ENCODE results near the gene BLVRA.

Gene BLVRA

DNA sequence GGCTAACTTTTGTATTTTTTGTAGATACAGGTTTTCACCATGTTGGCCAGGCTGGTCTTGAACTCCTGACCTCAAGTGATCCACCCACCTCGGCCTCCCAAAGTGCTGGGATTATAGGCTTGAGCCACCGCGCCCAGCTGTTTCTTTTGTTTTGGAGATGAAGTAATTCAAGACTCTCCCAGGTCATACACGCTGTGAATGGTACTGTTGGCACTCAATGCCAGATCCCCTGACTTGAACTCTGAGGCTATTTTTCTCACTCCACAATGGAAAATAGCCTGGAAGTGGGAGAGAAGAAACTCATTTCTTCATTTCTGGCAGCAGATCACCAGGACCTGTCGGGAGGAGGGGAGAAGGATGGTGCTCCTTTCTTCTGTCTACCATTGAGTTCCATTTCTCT lies 32.4 kb downstream of the BLVRA start:
- H2AFZ ChIP-seq (ENCODE audit: low read depth, low read length, severe bottlenecking), result no peak overlapping the region
- H3K4me2 ChIP-seq (ENCODE audit: low read depth, low read length, poor library complexity, severe bottlenecking), result no peak overlapping the region
- H3K9ac ChIP-seq (ENCODE audit: low read length), result no peak overlapping the region
- TF ChIP-seq EZH2phosphoT487 (conservative IDR thresholded peaks at IDR 0.05; ENCODE audit: low read length), result no peak
- TF ChIP-seq CTCF (IDR thresholded peaks at IDR 0.05; ENCODE audit: insufficient read depth, low read length, poor library complexity, severe bottlenecking), result no peak
- H3K79me2 ChIP-seq (ENCODE audit: insufficient read depth, low read length), result no peaks in the 10 kb centered on the region
- no peaks in the 10 kb centered on the region for H3K9me2 ChIP-seq (replicated peaks; ENCODE audit: insufficient read depth, low read length)
- H3K27ac ChIP-seq (ENCODE audit: low read depth, low read length), result no peak overlapping the region
- no peaks in the 10 kb centered on the region for H3F3A ChIP-seq (ENCODE audit: insufficient read depth)
- no peaks in the 10 kb centered on the region for H3K9me3 ChIP-seq (ENCODE audit: insufficient read depth, low read length)
- no peaks in the 10 kb centered on the region for H3K27me3 ChIP-seq (ENCODE audit: low read length)
- no peaks in the 10 kb centered on the region for H4K20me1 ChIP-seq (ENCODE audit: low read depth, low read length)
- no peak overlapping the region for H3K4me3 ChIP-seq (ENCODE audit: insufficient read depth, low read length, poor library complexity, severe bottlenecking)
- H3K36me3 ChIP-seq (ENCODE audit: low read length), result no peaks in the 10 kb centered on the region

DNA sequence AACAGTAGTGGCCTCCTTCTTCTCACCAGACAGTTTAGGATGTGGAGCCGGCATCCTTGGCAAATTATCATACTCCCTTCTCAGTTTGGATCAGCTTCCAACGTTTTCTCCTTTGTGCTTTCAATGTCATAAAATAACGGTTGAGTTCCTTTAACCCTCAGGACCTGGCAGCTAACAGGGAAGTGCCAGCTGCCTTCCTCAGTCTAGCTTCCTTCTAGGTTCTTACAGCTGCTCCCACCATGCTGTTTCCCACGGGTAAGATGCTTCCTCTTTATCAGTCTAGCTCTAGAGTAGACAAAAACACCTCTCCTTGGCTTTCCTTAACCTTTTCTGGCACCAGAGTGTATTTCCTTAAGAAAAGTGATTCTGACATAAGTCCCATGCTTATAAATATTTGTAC lies 33.2 kb downstream of the BLVRA start:
- no peak for TF ChIP-seq EZH2phosphoT487 (conservative IDR thresholded peaks at IDR 0.05; ENCODE audit: low read length)
- TF ChIP-seq CTCF (IDR thresholded peaks at IDR 0.05; ENCODE audit: insufficient read depth, low read length, poor library complexity, severe bottlenecking), result no peak
- Histone ChIP-seq H3K27ac (ENCODE audit: low read depth, low read length) (no peak overlapping the region), H4K20me1 (ENCODE audit: low read depth, low read length) (no peaks in the 10 kb centered on the region), H2AFZ (ENCODE audit: low read depth, low read length, severe bottlenecking) (no peak overlapping the region), H3K4me3 (ENCODE audit: insufficient read depth, low read length, poor library complexity, severe bottlenecking) (no peak overlapping the region), H3F3A (ENCODE audit: insufficient read depth) (no peaks in the 10 kb centered on the region), H3K9me3 (ENCODE audit: insufficient read depth, low read length) (no peaks in the 10 kb centered on the region), H3K9me2 (replicated peaks; ENCODE audit: insufficient read depth, low read length) (no peaks in the 10 kb centered on the region), H3K36me3 (ENCODE audit: low read length) (no peaks in the 10 kb centered on the region), H3K27me3 (ENCODE audit: low read length) (no peaks in the 10 kb centered on the region), H3K9ac (ENCODE audit: low read length) (no peak overlapping the region), H3K79me2 (ENCODE audit: insufficient read depth, low read length) (no peaks in the 10 kb centered on the region), H3K4me2 (ENCODE audit: low read depth, low read length, poor library complexity, severe bottlenecking) (no peak overlapping the region)

DNA sequence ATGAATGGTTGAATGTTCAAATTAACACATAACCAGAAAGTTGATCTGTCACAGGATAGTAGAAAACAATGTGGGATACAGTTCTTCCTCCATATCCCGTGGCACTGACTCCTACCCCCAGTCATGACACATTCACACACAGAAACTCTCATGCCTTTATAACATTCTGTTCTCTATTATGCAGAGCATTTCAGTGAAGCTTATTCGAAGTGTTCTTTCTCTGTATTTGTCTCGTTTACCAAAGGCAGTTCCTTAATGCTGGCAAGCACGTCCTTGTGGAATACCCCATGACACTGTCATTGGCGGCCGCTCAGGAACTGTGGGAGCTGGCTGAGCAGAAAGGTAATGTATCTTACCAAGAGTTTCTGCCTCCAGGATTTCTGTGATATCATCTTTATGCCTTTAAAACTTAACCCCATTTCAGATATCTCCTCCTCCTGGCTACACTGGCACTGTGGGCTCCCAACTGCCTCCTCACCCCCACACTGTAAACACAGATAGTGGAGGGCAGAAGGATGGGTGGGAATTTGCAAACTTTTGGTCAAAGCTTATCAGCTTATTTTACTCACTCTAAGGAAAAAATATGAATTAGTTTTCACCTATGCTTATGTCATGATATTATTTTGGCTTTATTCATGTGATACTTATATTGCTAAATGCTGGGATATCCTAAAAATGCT lies 34.1 kb downstream of the BLVRA start:
- no peak overlapping the region for H3K4me3 ChIP-seq (ENCODE audit: insufficient read depth, low read length, poor library complexity, severe bottlenecking)
- H3F3A ChIP-seq (ENCODE audit: insufficient read depth), result no peaks in the 10 kb centered on the region
- H3K27ac ChIP-seq (ENCODE audit: low read depth, low read length), result no peak overlapping the region
- no peak overlapping the region for H3K4me2 ChIP-seq (ENCODE audit: low read depth, low read length, poor library complexity, severe bottlenecking)
- TF ChIP-seq CTCF (IDR thresholded peaks at IDR 0.05; ENCODE audit: insufficient read depth, low read length, poor library complexity, severe bottlenecking) (no peak), EZH2phosphoT487 (conservative IDR thresholded peaks at IDR 0.05; ENCODE audit: low read length) (no peak)
- H3K9me2 ChIP-seq (replicated peaks; ENCODE audit: insufficient read depth, low read length), result no peaks in the 10 kb centered on the region
- no peaks in the 10 kb centered on the region for H3K9me3 ChIP-seq (ENCODE audit: insufficient read depth, low read length)
- no peaks in the 10 kb centered on the region for H3K27me3 ChIP-seq (ENCODE audit: low read length)
- no peaks in the 10 kb centered on the region for H4K20me1 ChIP-seq (ENCODE audit: low read depth, low read length)
- no peaks in the 10 kb centered on the region for H3K36me3 ChIP-seq (ENCODE audit: low read length)
- H3K9ac ChIP-seq (ENCODE audit: low read length), result no peak overlapping the region
- no peak overlapping the region for H2AFZ ChIP-seq (ENCODE audit: low read depth, low read length, severe bottlenecking)
- H3K79me2 ChIP-seq (ENCODE audit: insufficient read depth, low read length), result no peaks in the 10 kb centered on the region

All from SU-DHL-6 (cell line).